ENCODE data around the gene FGD4.

- TF ChIP-seq CTCF (IDR thresholded peaks at IDR 0.05) (no peak), POLR2AphosphoS5 (IDR thresholded peaks at IDR 0.05) (no peak)
These were observed 118.6 kb downstream of the FGD4 start for GRCh38 chr12:32517966-32518365.
